Heart left ventricle (tissue), 13 donors: ENCODE measurements around the gene CHTF18.

Experiments used
- CTCF ChIP-seq, 12 donors: fragments of 200-600 bp; sonication (generic) in 4 of 12; IDR thresholded peaks; one replicate each; pipeline versions ENCODE4 v1.5.0 to v1.8.0; 2018 to 2022; ENCODE audit warnings: antibody characterized with exemption in 12 of 12, mild to moderate bottlenecking in 5 of 12
- POLR2A ChIP-seq, 2 donors: fragments of 450-650 bp; IDR thresholded peaks; one replicate each; pipeline ENCODE4 v1.6.1; 2017; ENCODE audit warnings: antibody characterized with exemption in 2 of 2, mild to moderate bottlenecking in 2 of 2, moderate library complexity in 2 of 2
- donor health status: ischemic (EF 13 %, LVEDD 7.1; RV severe dilation, severe dysfunction).
- donor health status: DM: no; HTN: yes; CAD: no.
- donor health status: DM: no; HTN: no; CAD: no.
- donor health status: ischemic (EF 25% LVEDD 6.9; RV normal size, moderate dysfunction).
- donor health status: ischemic (EF 25% LVEDD 5.7; RV mildly dilated, moderate dysfunction).
- donor health status: ischemic (EF 35%, LVEDD 5.7; RV mildly dilated, moderate dysfunction).
- donor health status: nonischemic (EF 11% LVEDD 7.7; RV severe dilation, severe dysfunction).
- donor health status: DM: yes; HTN: yes; CAD: no.
- donor health status: PGD.
- donor health status: ischemic (EF 29% LVEDD 5.4; RV normal size, mild dysfunction).
- donor health status: nonischemic (EF 23%, LVEDD 6.1; RV moderate dilation, normal function).

- TF ChIP-seq CTCF (IDR thresholded peaks at IDR 0.05) (peak; percentile 54 to 79 (median 66)), POLR2A (IDR thresholded peaks at IDR 0.05) (no peak)
Observed at GRCh38 chr16:785563-786535, 2.6 kb upstream of the CHTF18 start.
